ENCODE results near the gene RANBP17.

Gene RANBP17

DNA sequence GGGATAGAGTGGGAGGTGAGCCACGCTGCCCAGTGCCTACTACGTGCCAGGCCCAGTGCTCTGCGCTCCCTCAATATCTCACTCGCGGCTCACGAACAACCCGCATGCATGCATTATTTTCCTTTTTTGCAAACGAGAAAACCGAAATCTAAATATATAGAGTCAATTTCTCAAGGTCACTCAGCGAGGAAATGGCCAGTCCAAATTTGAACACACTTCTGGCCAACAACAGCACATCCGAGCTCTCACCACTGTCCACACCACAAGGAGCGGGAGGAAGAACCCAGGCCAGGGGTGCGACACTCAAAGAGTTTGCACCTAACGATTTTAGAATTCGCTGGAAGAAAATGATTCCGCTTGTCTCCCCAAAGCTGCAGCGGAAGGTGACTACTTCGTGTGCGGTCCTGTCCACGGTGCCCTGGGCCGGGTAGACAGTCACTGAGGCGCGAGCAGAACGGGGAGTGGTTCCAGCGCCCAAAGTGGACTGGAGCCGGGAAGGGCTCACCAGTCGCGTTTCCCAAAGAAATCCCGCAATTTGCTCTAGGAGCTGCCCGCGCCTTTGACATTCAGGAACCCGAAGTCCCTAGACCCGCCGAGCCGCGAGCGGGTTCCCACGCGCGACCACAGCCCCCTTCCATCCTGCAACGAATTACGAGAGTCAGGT lies 446.1 kb downstream of the RANBP17 start:
- Histone ChIP-seq H3K4me3 (ENCODE audit: low read length) (no peak overlapping the region), H2AFZ (ENCODE audit: low read depth, low read length) (no peak overlapping the region), H3K9me3 (ENCODE audit: insufficient read depth, low read length) (no peaks in the 10 kb centered on the region), H3K27ac (ENCODE audit: low read length) (no peak overlapping the region), H4K20me1 (ENCODE audit: insufficient read depth, low read length) (no peaks in the 10 kb centered on the region), H3K27me3 (ENCODE audit: low read depth, low read length) (peaks cover 30% of the 10 kb centered on the region), H3K4me2 (ENCODE audit: low read length) (no peak overlapping the region), H3K9ac (ENCODE audit: low read length) (no peak overlapping the region), H3K36me3 (replicated peaks; ENCODE audit: low read depth, low read length) (no peaks in the 10 kb centered on the region), H3K79me2 (ENCODE audit: low read length) (no peaks in the 10 kb centered on the region), H3K4me1 (ENCODE audit: low read length) (no peaks in the 10 kb centered on the region)
- TF ChIP-seq, protein P1, sequence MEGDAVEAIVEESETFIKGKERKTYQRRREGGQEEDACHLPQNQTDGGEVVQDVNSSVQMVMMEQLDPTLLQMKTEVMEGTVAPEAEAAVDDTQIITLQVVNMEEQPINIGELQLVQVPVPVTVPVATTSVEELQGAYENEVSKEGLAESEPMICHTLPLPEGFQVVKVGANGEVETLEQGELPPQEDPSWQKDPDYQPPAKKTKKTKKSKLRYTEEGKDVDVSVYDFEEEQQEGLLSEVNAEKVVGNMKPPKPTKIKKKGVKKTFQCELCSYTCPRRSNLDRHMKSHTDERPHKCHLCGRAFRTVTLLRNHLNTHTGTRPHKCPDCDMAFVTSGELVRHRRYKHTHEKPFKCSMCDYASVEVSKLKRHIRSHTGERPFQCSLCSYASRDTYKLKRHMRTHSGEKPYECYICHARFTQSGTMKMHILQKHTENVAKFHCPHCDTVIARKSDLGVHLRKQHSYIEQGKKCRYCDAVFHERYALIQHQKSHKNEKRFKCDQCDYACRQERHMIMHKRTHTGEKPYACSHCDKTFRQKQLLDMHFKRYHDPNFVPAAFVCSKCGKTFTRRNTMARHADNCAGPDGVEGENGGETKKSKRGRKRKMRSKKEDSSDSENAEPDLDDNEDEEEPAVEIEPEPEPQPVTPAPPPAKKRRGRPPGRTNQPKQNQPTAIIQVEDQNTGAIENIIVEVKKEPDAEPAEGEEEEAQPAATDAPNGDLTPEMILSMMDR (IDR thresholded peaks at IDR 0.05; ENCODE audit: low read depth, low read length): no peak
- no peak for TF ChIP-seq EZH2phosphoT487 (IDR thresholded peaks at IDR 0.05; ENCODE audit: low read depth)

DNA sequence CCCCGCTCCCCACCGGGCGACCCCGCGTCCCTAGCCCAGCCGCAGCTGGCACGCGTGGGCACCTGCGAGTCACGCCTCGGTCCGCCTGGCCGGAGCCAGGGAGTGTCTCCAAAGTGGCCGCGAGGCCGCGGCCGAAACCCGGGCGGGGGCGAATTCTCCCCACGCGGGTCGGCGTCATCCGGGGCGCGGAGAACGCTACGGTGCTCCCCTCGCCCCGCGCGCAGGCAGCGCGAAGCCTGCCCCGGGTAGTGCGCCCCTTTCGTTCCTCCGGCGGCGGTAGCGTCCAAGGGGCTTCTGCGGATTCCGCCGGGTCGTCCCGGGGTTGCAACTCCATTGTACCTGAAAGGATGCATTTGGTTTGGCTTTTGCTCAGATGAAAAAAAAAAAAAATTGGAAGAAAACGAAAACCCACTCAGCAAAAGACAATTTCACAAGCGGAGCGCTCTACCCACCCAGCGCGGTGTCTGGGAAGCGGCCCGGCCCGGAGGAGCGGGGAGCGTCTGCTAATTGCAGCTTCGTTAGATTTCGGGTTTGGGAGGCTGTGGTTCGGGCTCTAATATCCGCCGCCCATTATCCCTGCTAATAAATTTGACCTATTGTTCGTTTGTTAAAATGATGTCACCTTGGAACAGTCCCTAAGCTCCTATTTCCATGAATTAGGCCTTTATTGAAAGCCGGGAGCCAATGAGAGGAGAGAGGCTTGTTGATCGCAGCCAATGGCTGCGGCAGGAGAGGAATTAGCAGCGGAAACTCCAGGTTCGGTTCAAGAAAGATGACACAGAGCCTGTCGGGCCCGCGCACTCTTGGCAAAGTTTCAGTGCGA lies 446.8 kb downstream of the RANBP17 start, which contains the start of gene TLX3:
TSS of gene TLX3 (plus strand) at position 796 of the 823 bp plus-strand sequence. CDS start 118 bp downstream, outside the sequence.
- Histone ChIP-seq H2AFZ (ENCODE audit: low read depth, low read length) (no peak within 1 kb of the TSS), H3K79me2 (ENCODE audit: low read length) (no peaks in the 10 kb centered on the region), H3K27me3 (ENCODE audit: low read depth, low read length) (peaks cover 24% of the 10 kb centered on the region), H3K27ac (ENCODE audit: low read length) (no peak within 1 kb of the TSS), H3K9me3 (ENCODE audit: insufficient read depth, low read length) (no peaks in the 10 kb centered on the region), H3K4me1 (ENCODE audit: low read length) (no peaks in the 10 kb centered on the region), H3K4me2 (ENCODE audit: low read length) (no peak within 1 kb of the TSS), H3K4me3 (ENCODE audit: low read length) (no peak within 1 kb of the TSS), H3K9ac (ENCODE audit: low read length) (no peak within 1 kb of the TSS), H3K36me3 (replicated peaks; ENCODE audit: low read depth, low read length) (no peaks in the 10 kb centered on the region), H4K20me1 (ENCODE audit: insufficient read depth, low read length) (no peaks in the 10 kb centered on the region)
- TF ChIP-seq, protein P1 (IDR thresholded peaks at IDR 0.05; ENCODE audit: low read depth, low read length): no peak
- TF ChIP-seq EZH2phosphoT487 (IDR thresholded peaks at IDR 0.05; ENCODE audit: low read depth): no peak

DNA sequence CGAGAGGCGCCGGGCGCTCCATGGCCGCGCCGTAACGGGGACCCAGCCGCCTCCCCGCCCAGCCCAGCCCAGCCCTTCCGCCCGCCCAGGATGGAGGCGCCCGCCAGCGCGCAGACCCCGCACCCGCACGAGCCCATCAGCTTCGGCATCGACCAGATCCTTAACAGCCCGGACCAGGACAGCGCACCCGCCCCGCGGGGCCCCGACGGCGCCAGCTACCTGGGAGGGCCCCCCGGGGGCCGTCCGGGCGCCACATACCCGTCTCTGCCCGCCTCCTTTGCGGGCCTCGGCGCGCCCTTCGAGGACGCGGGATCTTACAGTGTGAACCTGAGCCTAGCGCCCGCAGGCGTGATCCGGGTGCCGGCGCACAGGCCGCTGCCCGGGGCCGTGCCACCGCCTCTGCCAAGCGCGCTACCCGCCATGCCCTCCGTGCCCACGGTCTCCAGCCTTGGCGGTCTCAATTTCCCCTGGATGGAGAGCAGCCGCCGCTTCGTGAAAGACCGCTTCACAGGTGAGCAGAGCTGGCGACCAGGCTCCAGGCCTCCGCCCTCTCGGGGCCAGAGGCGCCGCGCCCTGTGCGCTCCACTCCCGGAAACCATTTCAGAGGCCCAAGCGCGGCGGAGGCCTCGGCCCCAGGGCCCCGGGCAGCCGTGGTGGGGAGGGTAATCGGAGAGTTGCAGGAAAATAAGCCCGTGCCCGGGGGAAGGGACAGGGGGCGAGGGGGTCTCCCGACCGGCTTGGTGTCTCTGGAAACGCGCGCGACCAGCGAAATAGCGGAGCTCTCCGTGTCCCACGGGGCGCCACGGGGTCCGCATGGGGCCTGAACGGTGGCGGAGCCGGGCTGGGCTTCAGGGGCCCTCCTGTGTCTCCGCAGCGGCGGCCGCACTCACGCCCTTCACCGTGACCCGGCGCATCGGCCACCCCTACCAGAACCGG lies 447.7 kb downstream of the RANBP17 start:
- no peaks in the 10 kb centered on the region for H4K20me1 ChIP-seq (ENCODE audit: insufficient read depth, low read length)
- no peak overlapping the region for H3K4me2 ChIP-seq (ENCODE audit: low read length)
- no peaks in the 10 kb centered on the region for H3K79me2 ChIP-seq (ENCODE audit: low read length)
- no peak overlapping the region for H2AFZ ChIP-seq (ENCODE audit: low read depth, low read length)
- no peak overlapping the region for H3K9ac ChIP-seq (ENCODE audit: low read length)
- H3K4me3 ChIP-seq (ENCODE audit: low read length): no peak overlapping the region
- no peak overlapping the region for H3K27ac ChIP-seq (ENCODE audit: low read length)
- H3K27me3 ChIP-seq (ENCODE audit: low read depth, low read length): peaks cover 20% of the 10 kb centered on the region
- no peaks in the 10 kb centered on the region for H3K4me1 ChIP-seq (ENCODE audit: low read length)
- no peaks in the 10 kb centered on the region for H3K36me3 ChIP-seq (replicated peaks; ENCODE audit: low read depth, low read length)
- TF ChIP-seq EZH2phosphoT487 (IDR thresholded peaks at IDR 0.05; ENCODE audit: low read depth): no peak
- TF ChIP-seq, protein P1 (IDR thresholded peaks at IDR 0.05; ENCODE audit: low read depth, low read length): no peak
- no peaks in the 10 kb centered on the region for H3K9me3 ChIP-seq (ENCODE audit: insufficient read depth, low read length)

Data from OCI-LY3 (cell line).